Activated T-helper 2 cell treated with anti-CD3 and anti-CD28 coated beads, Interferon-gamma antibody, Interleukin-2, Interleukin-4, amounts not matched to agents 10 μg/mL and 5 μg/mL and 100 μg/mL, durations not matched to agents 14 hours and 24 hours and 36 hours (primary cell): ENCODE measurements around the gene CDKN1B. TPM values are rescaled to one million over a fixed set of nuclear protein-coding genes. Genes with fewer than 3 reads are reported as not detected.

ENCODE experiments used
- DNase-seq: peaks from one replicate; pipeline ENCODE4 v3.0.0; 2021; ENCODE audit warnings: low spot score
- H3K27ac Mint-ChIP-seq: one replicate; pipeline ENCODE4 v1.8.0; 2021; ENCODE audit warnings: mixed read lengths
- H3K27me3 Mint-ChIP-seq: one replicate; pipeline ENCODE4 v1.8.0; 2021; ENCODE audit warnings: low read depth, mixed read lengths
- H3K36me3 Mint-ChIP-seq: one replicate; pipeline ENCODE4 v1.8.0; 2021; ENCODE audit warnings: low read depth, mixed read lengths
- H3K4me1 Mint-ChIP-seq: one replicate; pipeline ENCODE4 v1.8.0; 2021; ENCODE audit warnings: low read depth, mixed read lengths
- H3K4me3 Mint-ChIP-seq: one replicate; pipeline ENCODE4 v1.8.0; 2021; ENCODE audit warnings: low read depth, mild to moderate bottlenecking, moderate library complexity, mixed read lengths
- H3K9me3 Mint-ChIP-seq: one replicate; pipeline ENCODE4 v1.8.0; 2021; ENCODE audit warnings: mixed read lengths
- intact Hi-C: fragments of 100-400 bp; cut with micrococcal nuclease; formaldehyde crosslinking; loops from one replicate; pipeline ENCODE4 v1.15.1; 2023
- total RNA-seq: library from RNA; stranded (reverse); gene quantifications from 2 replicates; pipeline ENCODE4 v1.2.3, GENCODE V29; 2022

The CDKN1B gene
- total RNA-seq: 49.0 and 53.4 TPM in 2 replicates

DNA sequence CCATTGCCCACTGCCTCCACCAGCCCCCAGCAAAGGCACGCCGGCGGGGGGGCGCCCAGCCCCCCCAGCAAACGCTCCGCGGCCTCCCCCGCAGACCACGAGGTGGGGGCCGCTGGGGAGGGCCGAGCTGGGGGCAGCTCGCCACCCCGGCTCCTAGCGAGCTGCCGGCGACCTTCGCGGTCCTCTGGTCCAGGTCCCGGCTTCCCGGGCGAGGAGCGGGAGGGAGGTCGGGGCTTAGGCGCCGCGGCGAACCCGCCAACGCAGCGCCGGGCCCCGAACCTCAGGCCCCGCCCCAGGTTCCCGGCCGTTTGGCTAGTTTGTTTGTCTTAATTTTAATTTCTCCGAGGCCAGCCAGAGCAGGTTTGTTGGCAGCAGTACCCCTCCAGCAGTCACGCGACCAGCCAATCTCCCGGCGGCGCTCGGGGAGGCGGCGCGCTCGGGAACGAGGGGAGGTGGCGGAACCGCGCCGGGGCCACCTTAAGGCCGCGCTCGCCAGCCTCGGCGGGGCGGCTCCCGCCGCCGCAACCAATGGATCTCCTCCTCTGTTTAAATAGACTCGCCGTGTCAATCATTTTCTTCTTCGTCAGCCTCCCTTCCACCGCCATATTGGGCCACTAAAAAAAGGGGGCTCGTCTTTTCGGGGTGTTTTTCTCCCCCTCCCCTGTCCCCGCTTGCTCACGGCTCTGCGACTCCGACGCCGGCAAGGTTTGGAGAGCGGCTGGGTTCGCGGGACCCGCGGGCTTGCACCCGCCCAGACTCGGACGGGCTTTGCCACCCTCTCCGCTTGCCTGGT is at the start of gene CDKN1B:
CDKN1B (plus strand) TSS at position 576 of the 793 bp plus-strand sequence. CDS start 472 bp downstream, outside the sequence.
- H3K36me3 Mint-ChIP-seq: peaks cover 52% of the 10 kb centered on the region
- peaks cover 52% of the 10 kb centered on the region for H3K4me1 Mint-ChIP-seq
- no peaks in the 10 kb centered on the region for H3K9me3 Mint-ChIP-seq

DNA sequence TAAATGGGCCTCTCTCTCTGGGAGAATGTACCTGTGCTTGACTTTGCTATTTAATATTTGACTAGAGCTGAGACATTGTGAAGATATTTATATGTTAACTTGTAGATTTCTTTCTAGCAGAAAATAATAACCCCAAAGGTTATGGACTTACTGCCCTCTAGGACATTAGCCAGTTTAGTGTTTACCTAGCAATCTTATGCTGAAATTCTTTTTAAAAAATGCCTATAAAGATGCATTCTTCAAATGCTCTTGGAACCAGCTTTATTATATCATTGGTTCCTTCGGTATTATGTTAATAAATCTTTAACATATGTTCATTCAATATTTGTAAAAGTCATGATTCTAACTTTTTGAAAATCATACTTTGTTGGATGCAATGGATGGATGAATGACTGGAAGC is 49.2 kb upstream of the CDKN1B start:
- Mint-ChIP-seq H3K36me3 (peaks cover 7% of the 10 kb centered on the region), H3K9me3 (no peaks in the 10 kb centered on the region), H3K4me3 (no peak overlapping the region), H3K27me3 (no peaks in the 10 kb centered on the region), H3K4me1 (peaks cover 21% of the 10 kb centered on the region), H3K27ac (no peak overlapping the region)
- intact Hi-C loops: no loop called here
- no peak for DNase-seq

More for the DNA sequence above, at the start of gene CDKN1B:
- no peaks in the 10 kb centered on the region for H3K27me3 Mint-ChIP-seq
- peak; percentile 80 for DNase-seq
- peak within 1 kb of the TSS; percentile 99 for H3K4me3 Mint-ChIP-seq
- peak within 1 kb of the TSS; percentile 98 for H3K27ac Mint-ChIP-seq
- intact Hi-C loops: loop anchor here (1.0 to 5.0 kb wide), 7 partner anchors 8 to 1065 kb away; no protein-coding TSS in a partner anchor

DNA sequence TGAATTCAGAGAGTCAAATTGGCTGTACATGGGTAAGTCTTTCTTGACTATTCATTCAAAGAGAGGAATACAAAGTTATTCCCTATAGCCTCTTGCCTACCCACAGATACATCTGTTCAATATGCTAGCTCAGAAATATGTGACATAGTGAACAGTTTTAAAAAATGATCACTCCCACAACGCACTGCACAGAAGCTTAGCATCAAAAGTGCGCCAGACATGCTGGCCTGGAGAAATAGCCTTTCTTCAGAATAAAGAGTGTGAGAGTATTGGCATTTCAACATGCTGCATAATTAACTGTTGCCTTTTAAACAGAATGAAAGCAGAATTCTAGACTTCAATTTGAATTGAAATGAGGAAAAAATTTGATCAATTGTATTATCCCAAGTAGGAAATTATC is 48.1 kb upstream of the CDKN1B start:
- peaks cover 28% of the 10 kb centered on the region for H3K4me1 Mint-ChIP-seq

DNA sequence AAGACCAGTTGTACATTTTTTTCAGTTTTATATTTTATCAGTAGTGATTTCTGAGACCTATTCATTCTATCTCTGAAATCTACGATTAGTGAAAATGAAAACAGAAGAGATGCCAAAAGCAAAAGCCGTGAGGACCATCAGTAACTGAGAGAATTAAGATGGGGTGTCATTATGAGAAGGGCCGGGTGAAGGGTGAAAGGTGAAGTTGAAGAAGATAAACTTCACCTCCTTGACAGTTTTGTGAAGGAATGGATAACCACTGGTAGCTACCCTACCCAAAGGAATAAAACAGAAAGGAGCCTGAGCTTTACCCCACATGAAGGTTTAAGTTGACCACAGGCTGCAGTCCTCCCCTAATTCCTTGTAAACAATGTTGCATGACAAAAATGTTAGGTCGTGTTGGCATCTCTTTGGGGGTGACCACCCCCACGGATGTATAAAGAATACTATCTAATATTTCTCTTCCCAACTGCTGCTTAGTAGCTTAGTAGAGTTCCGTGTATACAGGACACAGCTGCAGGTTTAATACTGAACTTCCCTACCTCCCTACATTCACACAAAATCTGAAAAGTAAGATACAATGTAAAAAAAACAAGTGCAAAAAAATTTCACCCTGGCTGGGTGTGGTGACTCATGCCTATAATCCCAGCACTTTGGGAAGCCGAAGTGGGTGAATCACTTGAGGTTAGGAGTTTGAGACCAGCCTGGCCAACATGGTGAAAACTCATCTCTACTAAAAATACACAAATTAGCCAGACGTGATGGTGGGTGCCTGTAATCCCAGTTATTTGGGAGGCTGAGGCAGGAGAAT is 45.1 kb upstream of the CDKN1B start:
- intact Hi-C loops: loop anchor here (2.0 kb wide), 2 partner anchors 19 to 27 kb away; no protein-coding TSS in a partner anchor
- Mint-ChIP-seq H3K9me3 (no peaks in the 10 kb centered on the region), H3K27ac (peak overlapping the region; percentile 69), H3K27me3 (no peaks in the 10 kb centered on the region), H3K4me3 (no peak overlapping the region), H3K36me3 (peaks cover 19% of the 10 kb centered on the region), H3K4me1 (peaks cover 37% of the 10 kb centered on the region)
- DNase-seq: no peak

More for the DNA sequence above, 48.1 kb upstream of the CDKN1B start:
- H3K27ac Mint-ChIP-seq: no peak overlapping the region
- H3K27me3 Mint-ChIP-seq: no peaks in the 10 kb centered on the region
- intact Hi-C loops: no loop called here
- no peaks in the 10 kb centered on the region for H3K9me3 Mint-ChIP-seq
- H3K36me3 Mint-ChIP-seq: peaks cover 13% of the 10 kb centered on the region
- DNase-seq: no peak
- no peak overlapping the region for H3K4me3 Mint-ChIP-seq

DNA sequence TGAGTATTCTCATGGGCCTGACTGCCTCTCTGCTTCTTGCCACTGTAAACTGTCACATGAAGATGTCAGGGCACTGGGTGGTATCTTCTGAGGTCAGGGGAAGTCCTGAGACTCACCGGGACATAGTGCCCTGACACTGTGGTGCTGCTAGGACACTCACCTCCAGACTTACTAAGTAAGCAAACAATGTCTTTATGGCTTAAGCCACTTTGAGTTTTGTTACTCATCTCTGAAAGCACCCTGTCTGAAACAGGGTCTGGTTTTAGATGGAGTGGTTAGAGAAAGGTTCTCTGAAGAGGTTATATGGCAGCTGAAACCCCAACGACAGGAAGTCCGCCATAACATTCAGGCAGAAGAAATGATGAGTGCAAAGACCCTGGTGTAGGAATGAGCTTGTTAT is 43.9 kb upstream of the CDKN1B start:
- Mint-ChIP-seq H3K36me3 (peaks cover 17% of the 10 kb centered on the region), H3K4me1 (peaks cover 37% of the 10 kb centered on the region), H3K4me3 (no peak overlapping the region), H3K27me3 (no peaks in the 10 kb centered on the region), H3K9me3 (no peaks in the 10 kb centered on the region), H3K27ac (peak overlapping the region; percentile 56)
- intact Hi-C loops: loop anchor here (2.0 kb wide), 2 partner anchors 18 to 28 kb away; no protein-coding TSS in a partner anchor
- DNase-seq: no peak

DNA sequence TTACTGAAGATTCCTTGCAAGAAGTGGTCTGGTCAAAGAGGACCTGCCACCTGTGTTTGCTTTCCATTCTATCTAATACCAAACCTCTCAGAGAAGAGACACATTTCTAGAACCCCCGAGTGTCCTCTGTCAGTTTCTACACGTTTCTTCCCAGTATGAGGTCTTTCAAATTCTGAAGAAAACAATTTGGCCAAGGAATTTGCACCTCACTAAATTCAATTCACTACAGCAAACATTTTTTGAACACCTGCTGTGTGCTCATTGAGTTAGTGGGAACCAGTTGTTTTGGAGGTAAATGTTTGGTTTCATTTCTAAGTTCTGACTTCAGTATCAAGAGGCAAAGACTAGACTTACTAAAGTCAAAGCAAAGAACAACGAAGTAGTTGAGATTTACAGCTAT is 40.6 kb upstream of the CDKN1B start:
- intact Hi-C loops: no loop called here
- H3K36me3 Mint-ChIP-seq: peaks cover 12% of the 10 kb centered on the region
- H3K4me3 Mint-ChIP-seq: no peak overlapping the region
- DNase-seq: no peak
- no peaks in the 10 kb centered on the region for H3K9me3 Mint-ChIP-seq
- no peak overlapping the region for H3K27ac Mint-ChIP-seq
- H3K4me1 Mint-ChIP-seq: peaks cover 31% of the 10 kb centered on the region
- H3K27me3 Mint-ChIP-seq: no peaks in the 10 kb centered on the region

DNA sequence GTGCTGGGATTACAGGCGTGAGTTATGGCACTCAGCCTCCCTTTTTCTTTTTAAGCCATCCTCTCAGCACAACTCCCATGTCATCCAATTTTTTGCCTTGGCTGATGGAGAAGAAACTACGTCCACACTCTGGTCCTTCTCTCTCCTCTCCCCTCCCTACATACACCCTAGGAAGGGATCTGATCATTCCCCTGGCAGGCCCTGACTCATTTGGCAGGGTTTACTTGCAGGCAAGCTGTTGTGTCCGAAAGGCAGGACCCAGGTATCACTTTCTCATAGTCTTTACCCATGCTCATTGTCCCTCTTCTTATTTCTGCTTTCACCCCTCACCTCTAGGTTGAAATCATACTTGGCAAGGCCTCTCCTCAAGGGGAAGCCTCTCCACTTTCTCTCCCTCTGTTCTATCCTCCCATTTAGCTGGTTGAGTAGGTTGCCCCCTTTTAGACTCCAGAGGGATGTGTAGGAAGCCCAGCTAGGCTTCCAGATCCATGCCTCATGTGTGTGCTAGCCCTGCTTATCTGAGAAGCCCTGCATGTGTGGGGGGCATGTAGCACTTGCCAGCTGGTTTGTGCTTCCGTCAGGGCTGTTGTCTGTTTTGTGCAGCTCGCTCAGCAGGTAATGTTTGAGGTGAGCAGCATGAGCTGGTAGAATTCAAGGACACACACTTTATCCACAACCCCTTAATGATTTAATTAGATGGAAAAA is 36.0 kb upstream of the CDKN1B start:
- intact Hi-C loops: no loop called here
- Mint-ChIP-seq H3K4me1 (peaks cover 8% of the 10 kb centered on the region), H3K27me3 (no peaks in the 10 kb centered on the region)

DNA sequence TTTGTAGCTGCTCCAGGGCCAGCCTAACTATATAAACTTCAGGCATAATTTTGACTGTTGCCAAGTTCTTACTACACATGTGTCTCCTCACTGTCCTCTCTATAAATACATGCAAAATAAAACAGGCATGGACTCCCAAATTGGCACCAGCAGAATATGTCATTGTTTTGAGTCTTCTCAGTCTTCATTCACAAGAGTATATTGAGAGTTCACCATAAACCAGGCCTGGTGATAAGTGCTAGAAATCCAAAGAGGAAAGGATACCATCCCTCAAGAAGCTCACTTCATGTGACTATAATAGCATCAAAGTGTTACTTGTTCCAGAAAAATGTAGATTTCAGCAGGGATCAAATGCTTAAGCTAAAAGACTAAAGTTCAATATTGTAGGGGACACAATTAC is 34.9 kb upstream of the CDKN1B start:
- DNase-seq: no peak
- H3K27ac Mint-ChIP-seq: no peak overlapping the region
- intact Hi-C loops: no loop called here
- no peak overlapping the region for H3K4me3 Mint-ChIP-seq
- H3K4me1 Mint-ChIP-seq: peaks cover 1% of the 10 kb centered on the region
- no peaks in the 10 kb centered on the region for H3K27me3 Mint-ChIP-seq
- peaks cover 9% of the 10 kb centered on the region for H3K36me3 Mint-ChIP-seq
- no peaks in the 10 kb centered on the region for H3K9me3 Mint-ChIP-seq

More for the DNA sequence above, 36.0 kb upstream of the CDKN1B start:
- H3K27ac Mint-ChIP-seq: no peak overlapping the region
- H3K9me3 Mint-ChIP-seq: no peaks in the 10 kb centered on the region
- H3K36me3 Mint-ChIP-seq: peaks cover 10% of the 10 kb centered on the region
- no peak for DNase-seq
- no peak overlapping the region for H3K4me3 Mint-ChIP-seq

DNA sequence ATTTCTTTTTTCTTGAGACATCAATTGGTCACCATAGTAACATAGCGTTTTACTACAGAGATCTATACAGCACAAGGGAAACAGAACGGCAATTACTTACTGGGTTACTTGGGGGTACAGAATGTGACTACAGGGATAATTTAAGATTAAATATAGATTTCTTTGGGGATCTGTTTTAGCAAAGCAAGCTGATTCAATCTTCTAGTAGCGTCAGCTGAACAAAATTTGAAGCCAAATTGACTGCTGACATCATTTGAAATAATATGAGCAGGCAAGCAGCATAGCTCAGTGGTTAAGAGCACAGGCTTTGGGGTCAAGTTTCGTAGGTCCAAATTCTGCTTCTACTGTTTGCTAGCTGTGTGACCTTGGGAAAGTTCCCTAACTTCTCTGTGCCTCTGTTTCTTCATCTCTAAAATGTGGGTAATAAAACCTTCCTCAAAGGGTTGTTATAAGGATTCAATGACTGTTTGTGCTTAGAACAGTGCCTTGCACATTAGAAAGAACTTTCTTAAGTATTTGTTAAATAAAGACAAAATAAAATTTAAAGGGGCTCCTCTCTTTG is 34.0 kb upstream of the CDKN1B start:
- intact Hi-C loops: no loop called here
- Mint-ChIP-seq H3K9me3 (no peaks in the 10 kb centered on the region), H3K36me3 (peaks cover 17% of the 10 kb centered on the region), H3K27me3 (no peaks in the 10 kb centered on the region), H3K4me1 (peaks cover 1% of the 10 kb centered on the region), H3K27ac (no peak overlapping the region), H3K4me3 (no peak overlapping the region)
- no peak for DNase-seq

DNA sequence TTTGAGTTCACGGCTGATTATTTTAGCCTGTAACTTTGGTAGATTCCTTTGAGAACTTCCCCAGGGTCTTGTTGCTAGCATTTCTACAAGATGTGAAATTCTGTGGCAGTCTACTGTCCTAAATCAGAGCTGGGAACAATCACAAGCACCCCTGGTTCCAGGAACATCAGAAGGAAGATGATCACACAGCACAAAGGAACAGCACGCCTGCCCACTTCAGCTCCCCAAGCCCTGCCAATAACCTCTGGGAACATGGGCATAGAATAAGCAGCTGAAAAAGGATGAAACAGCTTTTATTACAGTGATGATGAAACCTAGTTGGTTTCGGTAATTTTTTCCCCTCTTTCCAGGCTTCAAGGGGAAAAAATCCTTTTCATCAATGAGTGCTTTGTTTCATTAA is 33.4 kb upstream of the CDKN1B start:
- Mint-ChIP-seq H3K36me3 (peaks cover 21% of the 10 kb centered on the region), H3K4me3 (no peak overlapping the region), H3K27me3 (no peaks in the 10 kb centered on the region), H3K27ac (no peak overlapping the region), H3K9me3 (no peaks in the 10 kb centered on the region), H3K4me1 (peaks cover 4% of the 10 kb centered on the region)
- intact Hi-C loops: no loop called here
- DNase-seq: no peak

DNA sequence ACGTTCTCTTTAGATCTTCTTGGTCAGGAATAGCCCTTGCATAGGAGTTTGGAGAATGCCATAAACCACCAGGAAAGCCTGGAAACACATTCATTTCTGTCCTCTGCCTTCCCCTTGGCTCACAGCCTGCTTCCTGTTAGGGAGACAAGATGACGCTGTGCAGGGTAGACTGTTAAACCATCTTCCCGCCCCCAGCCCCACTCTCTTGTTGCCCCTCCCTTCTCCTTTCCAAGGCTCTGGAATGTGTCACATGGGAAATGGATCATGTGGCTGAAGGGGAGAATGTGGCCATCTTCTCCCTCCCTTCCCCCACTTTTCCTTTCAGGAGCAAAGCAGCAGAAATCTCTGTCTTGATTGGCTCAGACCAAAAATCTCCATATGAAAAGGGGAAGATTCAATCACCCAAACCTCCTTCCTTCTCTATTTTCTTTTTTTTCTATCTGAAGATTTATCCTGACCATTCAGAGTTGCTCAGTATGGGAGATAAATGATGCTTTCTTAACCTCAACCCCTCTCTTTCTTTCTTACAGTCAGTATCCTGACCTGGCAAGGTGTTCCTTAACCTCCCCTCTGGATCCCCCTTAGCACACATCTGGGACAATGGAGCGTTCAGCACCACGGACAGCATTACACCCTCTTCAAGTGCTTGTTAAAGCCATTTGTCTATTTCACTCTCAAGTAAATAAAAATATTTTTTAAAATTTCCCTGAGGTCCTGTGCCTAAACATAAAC is 32.6 kb upstream of the CDKN1B start:
- H3K27ac Mint-ChIP-seq: no peak overlapping the region
- no peak overlapping the region for H3K4me3 Mint-ChIP-seq
- intact Hi-C loops: no loop called here
- H3K36me3 Mint-ChIP-seq: peaks cover 24% of the 10 kb centered on the region
- H3K27me3 Mint-ChIP-seq: no peaks in the 10 kb centered on the region
- no peaks in the 10 kb centered on the region for H3K9me3 Mint-ChIP-seq
- peaks cover 7% of the 10 kb centered on the region for H3K4me1 Mint-ChIP-seq
- DNase-seq: no peak

DNA sequence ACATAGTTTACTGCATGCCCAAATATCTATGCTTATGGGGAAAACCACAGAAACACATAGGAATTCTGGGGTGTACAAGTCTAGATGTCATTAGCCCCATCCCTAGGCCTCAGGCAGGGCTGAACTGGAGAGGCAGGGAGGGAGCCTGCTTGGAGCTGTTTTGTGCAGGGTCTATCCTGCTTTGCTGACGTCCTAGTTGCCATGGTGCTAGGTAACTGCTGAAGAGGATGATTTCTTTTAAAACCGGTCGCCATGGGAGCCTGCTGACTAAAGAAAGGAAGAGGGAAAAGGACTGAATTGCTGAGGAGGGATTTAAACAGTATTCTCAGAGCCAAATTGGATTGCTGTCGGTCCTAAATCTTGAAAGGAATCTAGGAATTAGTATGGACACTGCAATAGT is 31.9 kb upstream of the CDKN1B start:
- H3K27me3 Mint-ChIP-seq: no peaks in the 10 kb centered on the region
- DNase-seq: no peak
- peaks cover 13% of the 10 kb centered on the region for H3K4me1 Mint-ChIP-seq
- H3K27ac Mint-ChIP-seq: no peak overlapping the region
- H3K9me3 Mint-ChIP-seq: no peaks in the 10 kb centered on the region
- no peak overlapping the region for H3K4me3 Mint-ChIP-seq
- peaks cover 24% of the 10 kb centered on the region for H3K36me3 Mint-ChIP-seq
- intact Hi-C loops: no loop called here
